ENCODE measurements around the gene GIMAP7.

DNA sequence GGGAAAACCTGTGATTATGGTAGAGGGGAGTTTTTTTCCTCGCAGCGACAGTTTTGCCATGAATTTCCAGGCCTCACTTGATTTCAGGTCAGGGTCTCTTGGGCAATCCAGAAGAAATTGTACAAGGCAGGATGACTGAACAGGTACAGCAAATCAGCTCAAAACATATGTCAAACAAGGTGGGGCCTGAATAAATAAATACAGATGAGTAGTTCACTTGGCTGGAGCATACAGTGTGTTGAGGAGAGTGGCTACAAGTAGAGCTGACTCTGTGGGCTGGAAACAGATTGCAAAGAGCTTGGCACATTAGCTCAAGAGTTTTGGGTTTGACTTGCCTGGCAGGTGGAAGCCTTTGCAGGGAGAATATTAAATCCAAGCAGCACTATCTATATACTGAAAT lies 49.3 kb upstream of the GIMAP7 start:
- TF ChIP-seq, protein P1, sequence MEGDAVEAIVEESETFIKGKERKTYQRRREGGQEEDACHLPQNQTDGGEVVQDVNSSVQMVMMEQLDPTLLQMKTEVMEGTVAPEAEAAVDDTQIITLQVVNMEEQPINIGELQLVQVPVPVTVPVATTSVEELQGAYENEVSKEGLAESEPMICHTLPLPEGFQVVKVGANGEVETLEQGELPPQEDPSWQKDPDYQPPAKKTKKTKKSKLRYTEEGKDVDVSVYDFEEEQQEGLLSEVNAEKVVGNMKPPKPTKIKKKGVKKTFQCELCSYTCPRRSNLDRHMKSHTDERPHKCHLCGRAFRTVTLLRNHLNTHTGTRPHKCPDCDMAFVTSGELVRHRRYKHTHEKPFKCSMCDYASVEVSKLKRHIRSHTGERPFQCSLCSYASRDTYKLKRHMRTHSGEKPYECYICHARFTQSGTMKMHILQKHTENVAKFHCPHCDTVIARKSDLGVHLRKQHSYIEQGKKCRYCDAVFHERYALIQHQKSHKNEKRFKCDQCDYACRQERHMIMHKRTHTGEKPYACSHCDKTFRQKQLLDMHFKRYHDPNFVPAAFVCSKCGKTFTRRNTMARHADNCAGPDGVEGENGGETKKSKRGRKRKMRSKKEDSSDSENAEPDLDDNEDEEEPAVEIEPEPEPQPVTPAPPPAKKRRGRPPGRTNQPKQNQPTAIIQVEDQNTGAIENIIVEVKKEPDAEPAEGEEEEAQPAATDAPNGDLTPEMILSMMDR (IDR thresholded peaks at IDR 0.05; ENCODE audit: poor library complexity, severe bottlenecking): no peak
- no peak for TF ChIP-seq TAF1 (IDR thresholded peaks at IDR 0.05; ENCODE audit: low read depth)
